Activated T-cell treated with anti-CD3 and anti-CD28 coated beads for 4 hours (primary cell): Measurements from ENCODE around the gene ZNF892.
"Not testable (repeated sequence)": the region's sequence is repeated elsewhere in the genome, so short reads cannot be mapped to it uniquely, and the experiment has no call there.

Source experiments
- DNase-seq: peaks from one replicate; pipeline ENCODE4 v3.0.0-alpha.2; 2020

The ZNF892 gene

DNA sequence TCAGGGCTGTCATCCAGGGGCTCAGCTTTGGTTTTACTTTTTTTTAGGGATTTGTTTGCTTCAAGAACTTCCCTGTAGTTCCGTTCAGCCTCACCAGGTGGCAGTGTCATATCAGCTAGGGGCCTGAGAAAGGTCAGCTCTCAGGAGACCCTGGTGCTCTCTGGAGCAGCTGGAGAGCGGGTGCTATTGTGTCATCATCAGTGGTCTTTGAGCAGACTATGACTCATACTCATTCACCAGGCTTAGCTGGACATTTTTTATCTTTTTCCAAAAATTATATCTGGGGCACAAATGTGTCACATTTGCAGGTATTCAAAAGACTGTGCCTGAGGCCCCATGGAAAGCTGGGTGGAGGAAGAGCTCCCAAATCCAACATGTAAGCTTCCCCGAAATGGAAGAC lies 24.4 kb downstream of the ZNF892 start:
- no peak for DNase-seq

DNA sequence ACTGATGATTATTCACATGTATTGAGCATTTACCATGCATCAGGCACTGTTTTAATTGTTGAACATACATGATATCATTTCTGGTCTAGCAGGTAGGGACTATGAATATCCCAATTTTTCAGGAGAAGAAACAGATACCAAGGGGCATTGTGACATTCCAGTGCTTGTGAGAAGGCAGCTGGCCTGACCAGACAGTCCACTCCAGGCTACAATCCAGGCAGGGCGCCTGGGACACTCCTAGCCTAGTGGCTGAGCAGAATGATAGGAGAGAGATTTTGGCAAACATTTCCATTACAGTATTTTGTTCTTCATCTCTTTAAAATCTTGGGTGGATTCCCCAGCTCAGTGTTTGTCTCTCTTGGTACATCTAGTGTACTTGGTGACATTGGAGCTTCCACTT lies 24.9 kb downstream of the ZNF892 start:
- no peak for DNase-seq

DNA sequence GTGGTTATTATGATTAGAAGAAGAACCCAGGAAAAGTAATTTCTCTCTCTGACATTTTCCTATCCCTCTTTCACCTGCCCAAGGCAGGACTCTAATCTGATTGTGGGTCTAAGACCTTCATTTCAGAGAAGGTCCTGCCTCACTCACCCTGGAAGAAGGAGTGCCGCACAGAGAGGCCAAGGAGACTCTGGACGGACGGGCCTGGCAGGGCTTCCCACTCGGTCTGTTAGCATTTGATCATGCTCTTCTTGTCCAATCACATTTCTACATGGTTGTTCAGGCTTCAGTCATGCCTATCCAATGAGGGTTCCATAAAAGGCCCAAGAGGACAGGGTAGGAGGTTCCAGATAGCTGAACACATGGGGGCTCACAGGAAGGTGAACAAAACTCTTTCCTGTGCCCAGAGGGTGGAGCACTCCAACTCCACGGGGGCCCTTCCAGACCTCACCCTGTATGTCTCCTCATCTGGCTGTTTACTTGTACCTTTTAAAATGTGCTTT lies 27.0 kb downstream of the ZNF892 start:
- no peak for DNase-seq

DNA sequence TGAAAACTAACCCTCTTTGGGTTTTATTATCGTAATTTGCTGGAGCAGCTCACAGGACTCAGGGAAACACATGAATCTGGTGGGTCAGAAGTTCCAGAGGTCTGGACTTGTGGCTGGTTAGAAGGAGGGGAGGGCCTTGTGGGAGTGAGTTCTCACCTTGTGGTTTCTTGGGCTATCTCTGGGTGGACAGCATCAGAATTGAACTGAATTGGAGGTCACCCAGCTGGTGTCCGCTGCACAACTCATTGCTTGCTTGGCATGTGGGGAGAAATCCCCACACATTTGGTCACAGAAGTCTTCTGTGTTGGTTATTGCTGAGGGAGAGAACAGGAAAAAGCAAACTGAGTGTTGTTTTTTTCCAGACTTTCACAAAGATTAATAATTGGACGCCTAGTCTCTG lies 27.5 kb downstream of the ZNF892 start:
- no peak for DNase-seq

DNA sequence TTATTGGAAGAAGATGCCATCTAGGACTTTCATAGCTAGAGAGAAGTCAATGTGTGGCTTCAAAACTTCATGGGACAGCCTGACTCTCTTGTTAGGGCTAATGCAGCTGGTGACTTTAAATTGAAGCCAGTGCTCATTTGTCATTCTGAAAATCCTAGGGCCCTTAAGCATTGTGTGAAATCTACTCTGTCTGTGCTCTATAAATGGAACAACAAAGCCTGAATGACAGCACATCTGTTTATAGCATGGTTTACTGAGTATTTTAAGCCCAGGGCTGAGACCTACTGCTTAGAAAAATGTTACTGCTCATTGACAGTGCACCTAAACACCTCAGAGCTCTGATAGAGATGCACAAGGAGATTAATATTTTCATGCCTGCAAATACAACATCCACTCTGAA lies 30.8 kb downstream of the ZNF892 start:
- DNase-seq, result no peak

DNA sequence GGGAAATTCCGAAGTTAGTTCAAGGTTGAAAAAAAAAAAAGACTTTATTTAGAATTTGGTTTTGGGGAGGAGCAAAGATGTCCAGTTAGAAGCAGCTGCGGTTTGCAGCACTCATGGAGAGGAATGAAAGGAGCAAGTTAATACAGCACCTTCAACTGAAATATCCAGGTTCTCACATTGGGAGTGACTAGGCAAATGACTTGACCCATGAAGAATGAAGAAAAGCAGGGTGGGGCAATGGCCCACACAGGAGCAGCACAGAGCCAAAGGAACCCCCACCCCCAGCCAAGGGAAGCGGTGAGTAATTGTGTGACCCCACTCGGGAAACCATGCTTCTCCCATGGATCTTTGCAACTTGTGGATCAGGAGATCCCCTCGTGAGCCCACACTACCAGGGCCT lies 32.8 kb downstream of the ZNF892 start:
- DNase-seq, result no peak

DNA sequence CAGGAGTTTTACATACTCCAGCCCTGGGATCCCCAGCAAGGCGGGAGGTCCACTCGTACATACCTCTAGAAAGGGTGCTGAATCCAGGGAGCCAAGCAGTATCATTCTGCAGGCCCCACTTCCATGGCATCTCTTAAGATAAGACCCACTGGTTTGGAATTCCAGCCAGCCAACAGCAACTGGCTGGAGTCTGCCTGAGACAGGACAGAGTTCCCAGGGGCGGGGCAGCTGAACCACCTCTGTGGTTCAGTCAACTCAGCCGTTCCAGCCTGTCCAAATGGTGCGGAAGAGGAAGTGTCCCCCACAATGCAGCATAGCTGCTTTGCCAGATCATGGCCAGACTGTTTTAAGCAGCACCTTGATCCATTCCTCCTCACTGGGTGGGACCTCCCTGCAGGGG lies 33.2 kb downstream of the ZNF892 start:
- DNase-seq, result no peak

DNA sequence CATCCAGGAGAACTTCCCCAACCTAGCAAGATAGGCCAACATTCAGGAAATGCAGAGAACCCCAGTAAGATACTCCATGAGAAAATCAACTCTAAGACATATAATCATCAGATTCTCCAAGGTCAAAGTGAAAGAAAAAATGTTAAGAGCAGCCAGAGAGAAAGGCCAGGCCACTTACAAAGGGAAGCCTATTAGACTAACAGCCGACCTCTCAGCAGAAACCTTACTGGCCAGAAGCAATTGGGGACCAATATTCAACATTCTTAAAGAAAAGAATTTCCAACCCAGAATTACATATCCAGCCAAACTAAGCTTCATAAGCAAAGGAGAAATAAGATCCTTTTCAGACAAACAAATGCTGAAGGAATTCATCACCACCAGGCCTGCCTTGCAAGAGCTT lies 34.8 kb downstream of the ZNF892 start:
- not testable (repeated sequence) for DNase-seq
